Amniotic stem cell (primary cell): ENCODE measurements around the gene SIGMAR1.

Experiments used
- DNase-seq: peaks from one replicate; lab custom pipeline; 2025; lab: John Stamatoyannopoulos, UW

SIGMAR1 gene

DNA sequence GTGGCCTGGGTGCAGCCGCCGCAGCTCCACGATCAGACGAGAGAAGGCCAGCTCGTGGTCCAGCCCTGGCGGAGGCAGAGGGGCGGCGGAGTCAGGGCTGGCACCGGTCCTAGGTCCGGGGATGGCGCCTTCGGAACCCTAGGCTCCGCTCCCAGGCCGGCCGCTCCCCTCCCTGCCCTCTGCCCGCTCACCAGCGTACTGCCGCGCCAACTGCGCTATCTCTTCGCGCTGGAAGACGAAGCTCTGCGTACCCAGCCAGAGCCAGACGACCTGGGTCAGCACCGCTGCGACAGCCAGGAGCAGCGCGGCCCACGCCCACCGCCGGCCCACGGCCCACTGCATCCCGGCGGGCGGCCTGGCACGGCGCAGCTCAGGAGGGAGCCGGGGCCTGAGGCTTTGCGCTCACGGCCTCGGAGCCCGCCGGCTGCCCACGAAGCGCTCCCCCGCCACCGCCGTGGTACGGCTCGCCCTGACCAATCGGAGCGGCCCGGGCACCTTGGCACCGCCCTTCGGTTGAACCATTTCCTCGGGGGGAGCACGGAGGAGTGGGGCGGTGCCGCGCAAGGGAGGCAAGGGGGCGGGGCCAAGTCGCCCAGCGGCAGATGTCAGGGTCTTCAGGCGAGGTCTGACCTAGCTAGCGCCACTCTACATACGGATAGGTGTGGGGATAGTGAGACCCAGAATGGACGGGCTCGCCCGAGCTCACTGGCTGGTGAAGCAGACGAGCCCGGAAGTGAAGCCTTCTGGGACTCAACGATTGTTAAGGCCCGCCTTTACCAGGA lies at the start of gene SIGMAR1:
SIGMAR1 (minus strand) TSS at position 432 of the 782 bp plus-strand sequence; CDS start at position 342, 90 bp downstream.
- DNase-seq: peak; percentile 66

DNA sequence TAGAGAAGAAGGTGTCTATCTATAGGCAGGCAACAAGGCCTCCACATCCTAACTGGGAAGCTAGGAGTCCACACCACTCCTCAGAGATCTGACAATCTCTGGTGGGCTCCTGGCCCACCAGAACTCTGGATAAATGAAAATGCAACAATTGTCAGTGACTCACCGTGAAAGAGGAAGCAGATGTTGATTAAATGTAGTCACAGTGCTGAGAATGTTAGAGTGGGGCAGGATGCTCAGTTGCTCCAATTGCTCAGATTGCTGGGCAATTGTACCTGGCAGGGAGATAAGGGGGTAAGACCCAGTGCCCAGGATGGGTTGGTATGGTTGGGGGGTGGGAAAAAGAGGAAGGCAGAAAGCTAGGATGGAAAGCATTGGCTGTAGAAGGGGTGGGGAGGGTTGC lies 49.1 kb upstream of the SIGMAR1 start:
- DNase-seq: no peak

DNA sequence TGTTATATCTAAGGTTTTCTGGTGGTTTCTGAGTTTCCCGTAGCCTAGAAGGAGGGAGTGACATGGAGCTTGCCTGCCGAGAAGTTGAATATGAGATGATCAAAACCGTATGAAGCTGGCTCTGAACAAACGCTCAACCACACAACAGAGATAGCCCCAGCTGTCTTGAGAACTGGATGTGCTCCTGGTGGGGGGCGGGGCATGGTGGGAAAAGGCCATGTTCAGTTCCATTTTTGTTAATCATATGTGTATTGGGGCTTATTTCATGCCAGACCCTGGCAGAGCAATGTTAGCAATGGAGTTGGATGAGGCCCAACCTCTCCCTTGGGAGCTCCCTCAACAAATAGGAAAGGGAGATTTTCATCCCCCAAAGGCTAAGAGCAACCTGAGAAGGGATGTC lies 48.6 kb upstream of the SIGMAR1 start:
- DNase-seq: no peak

DNA sequence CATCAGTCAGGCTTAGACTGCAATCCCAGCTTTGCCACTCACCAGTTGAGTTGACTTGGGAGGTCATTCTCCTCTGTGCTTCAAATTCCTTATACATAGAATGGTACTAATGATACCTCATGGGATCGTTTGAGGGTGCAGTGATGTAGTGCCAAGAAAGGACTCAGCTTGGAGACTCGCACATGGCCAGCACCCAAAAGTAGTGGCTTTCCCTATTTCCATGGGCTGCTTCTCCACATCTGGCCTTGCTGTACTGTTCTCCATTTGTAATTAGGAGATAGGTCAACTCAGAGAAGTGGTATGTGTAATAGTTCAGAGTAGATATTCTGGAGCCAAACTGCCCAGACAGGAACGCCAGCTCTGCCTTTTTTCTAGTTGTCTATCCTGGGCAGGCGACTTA lies 48.0 kb upstream of the SIGMAR1 start:
- DNase-seq: no peak

DNA sequence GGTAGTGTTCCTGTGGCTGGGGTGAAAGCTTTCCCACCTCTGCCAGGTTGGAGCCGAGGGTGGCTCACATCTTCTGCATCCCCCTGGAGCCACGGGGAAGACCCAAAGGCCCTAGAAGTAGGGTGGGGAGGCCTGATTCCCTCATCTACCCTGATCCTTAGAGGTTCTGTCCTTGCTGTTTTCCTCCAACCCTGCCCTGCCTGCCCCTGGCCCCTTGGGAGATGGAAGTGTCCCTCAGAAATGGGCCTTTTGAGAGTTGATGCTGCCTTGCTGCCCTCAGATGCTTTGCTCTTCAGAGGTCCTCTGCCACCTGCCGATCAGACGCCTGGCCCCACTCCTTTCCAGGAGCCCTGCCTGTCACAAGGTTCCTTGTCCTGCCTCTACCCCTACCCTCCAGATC lies 47.2 kb upstream of the SIGMAR1 start:
- DNase-seq: no peak

DNA sequence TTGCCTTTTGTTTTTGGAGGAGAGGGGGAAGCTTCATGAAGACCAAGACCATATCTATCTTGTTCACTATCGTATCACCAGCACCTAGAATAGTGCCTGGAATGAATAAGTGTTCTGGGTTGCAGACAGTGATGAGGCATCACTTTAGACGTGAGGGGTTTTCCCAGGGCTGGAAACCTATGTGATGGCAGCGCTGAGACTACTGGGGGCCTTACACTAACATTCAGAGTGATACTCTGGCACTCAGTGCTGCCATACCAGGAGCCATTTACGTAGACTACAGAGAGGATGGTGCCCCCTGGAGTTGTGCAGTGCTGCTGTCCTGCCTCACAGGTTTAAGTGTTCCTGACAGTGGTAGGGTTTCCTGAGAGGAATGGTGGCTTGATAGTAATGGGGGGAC lies 46.6 kb upstream of the SIGMAR1 start:
- DNase-seq: no peak

DNA sequence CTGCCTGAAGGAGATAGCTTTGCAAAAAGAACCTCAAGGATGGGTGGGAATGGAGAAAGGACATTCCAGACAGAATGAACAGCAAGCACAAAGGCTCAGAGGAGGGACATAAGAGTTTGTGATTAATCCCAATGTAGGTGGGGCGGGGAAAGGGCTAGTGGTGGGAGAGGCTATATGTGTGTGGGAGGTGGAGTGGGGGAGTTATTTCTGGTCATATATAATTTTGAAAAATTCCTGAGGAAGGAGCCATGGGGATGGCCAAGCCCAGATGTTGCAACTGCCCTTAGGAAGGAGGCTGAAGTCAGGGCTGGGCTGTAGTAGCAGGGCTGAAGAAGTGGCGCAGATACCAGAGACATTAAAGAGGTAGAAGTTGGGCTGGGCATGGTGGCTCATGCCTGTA lies 38.3 kb upstream of the SIGMAR1 start:
- no peak for DNase-seq

DNA sequence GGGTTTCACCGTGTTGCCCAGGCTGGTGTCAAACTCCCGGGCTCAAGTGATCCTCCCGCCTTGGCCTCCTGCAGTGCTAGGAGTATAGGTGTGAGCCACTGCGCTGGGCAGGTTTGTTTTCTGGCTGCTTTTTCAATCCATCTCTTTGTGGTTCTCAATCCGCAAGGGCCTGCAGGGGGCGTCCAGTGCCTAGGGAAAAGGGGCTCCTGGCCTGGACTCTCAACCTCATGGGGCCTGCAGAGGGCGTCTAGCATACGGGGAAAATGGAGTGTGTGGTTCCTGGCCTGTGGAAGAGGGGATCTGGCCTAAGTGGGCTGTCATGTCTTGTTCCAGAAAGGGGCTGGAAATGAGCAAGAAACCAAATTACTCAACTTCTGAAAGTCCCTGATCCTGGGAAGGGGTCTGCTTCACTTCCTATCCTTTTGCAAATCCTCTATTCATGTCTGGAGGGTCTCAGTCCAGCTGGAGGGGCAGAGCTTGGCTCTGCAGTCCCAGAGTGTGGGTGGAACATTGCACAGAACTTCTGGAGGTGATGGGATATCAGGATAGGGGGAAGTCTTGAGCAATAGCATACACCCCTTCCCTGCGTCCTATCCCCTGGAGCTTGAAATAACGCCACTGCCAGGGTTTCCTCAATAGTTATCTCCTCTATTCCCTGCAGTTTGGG lies 37.6 kb upstream of the SIGMAR1 start:
- DNase-seq: peak; percentile 38

DNA sequence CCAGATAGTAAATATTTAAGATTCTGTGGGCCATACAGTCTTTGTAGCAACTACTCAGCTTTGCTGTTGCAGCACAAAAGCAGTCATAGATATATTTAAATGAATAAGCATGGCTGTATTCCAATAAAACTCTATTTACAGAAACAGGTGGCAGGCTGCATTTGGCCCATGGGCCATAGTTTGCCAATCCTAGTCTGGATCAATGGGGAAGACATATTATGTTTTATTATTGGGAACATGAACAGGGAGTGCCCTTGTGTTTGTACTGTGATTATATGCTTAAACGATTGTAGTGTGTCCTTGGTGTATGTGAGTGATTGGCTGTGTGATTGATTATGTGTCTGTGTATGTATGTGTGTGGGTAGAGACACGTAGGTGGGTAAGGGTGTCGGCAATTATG lies 36.9 kb upstream of the SIGMAR1 start:
- no peak for DNase-seq

DNA sequence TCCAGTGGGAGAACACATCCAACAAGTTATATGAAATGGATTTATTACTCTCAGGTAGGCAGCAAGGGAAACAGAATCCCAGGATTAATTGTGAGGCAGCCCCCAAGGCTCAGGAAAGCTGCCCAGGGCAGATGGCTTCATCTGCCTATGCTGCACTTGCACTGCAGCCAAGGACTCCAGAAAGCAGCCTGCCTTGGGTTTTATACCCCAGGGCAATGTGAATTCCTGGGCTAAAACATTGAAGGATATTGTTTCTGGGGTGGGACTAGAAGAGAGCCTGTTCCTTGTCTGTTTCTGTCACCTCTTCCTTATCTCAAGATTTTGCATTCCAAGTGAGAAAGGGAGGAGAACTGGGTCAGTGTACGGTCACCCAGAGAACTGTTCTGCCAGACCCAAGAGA lies 33.7 kb upstream of the SIGMAR1 start:
- DNase-seq: no peak

DNA sequence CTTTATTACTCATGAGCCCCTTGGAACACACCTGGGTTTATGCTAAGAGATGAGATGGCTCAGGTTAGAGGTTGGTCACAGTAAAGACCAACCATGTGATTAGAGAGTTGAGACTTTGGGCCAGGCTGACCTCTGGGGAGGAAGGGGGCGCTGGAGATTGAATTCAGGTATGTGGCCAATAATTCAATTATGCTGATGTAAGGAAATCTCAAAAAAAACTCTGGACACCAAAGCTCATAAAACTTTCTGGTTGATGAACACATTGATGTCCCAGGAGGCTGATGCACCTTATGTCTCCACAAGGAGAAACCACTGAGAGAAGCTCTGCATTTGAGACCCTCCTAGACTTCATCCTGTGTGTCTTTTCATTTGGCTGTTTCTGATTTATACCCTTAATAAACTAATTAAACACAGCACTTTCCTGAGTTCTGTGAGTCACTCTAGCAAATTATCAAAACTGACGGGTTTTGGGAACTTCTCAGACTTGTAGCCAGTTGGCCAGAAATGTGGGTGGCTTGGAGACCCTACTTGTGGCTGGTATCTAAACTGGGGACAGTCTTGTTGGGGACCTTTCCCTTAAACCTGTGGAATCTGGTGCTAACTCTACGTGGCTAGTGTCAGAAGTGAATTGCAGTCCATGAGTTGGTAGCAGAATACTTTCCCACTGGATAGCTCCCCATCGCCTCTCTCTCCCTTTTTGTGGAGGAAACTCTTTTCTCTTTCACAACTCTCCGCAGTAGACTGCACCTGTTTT lies 32.4 kb upstream of the SIGMAR1 start:
- DNase-seq: no peak

DNA sequence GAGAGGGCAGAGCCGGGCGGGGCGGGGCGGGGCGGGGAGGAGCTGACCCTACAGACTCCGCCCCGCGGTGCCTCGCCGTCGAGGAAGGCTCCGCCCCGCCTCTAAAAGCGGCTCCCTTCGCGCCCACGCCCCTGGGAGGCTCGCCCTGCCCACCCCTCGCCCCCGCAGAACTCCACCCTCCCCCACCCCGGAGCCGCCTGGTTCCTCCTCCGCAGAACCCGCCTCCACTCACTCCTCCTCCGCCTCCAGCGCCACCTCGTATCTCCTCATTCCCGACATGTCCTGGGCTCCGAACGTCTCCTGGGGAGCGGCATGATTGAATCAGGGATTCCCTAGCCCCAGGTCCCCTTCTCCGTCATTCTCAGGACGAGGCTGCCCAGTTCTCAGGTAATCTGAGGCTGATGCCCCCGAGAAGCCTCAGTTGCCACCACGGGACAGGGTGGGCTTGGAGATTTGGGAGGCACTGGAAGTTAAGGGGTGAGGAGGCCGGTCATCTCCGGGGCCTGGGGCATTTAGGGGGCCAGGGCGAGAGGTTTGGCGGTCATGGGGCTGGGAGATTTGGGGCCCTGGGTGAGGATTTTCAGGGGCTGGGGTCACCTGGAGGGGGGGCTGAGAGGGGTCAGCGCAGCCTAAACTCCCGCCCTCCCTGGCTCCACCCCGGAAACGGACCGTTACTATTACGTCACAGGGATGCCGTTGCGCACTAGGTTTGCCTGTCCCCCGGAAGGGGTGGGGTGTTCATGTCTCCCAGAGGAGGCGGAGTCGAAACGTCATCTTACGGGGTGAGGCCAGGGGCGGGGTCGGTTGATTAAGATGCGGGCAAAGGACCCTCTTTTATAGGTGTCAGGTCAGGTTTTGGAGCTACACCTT lies 28.0 kb upstream of the SIGMAR1 start:
- DNase-seq: peak; percentile 89

DNA sequence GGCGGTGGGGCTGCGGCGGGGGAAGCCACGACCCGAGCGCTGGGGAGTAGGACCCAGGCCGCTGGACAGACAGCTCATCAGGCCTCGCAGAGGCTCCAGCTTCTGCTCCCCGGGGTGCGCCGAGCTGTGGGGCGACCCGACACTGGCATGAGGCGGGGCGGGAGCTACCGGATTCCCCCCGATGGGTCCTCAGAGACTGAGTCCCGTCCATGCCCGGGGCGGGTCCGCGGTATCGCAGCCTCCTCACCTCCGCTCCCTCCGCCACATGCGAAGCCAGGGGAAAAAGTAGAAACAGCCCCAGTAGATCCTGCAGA lies 27.4 kb upstream of the SIGMAR1 start:
- no peak for DNase-seq

DNA sequence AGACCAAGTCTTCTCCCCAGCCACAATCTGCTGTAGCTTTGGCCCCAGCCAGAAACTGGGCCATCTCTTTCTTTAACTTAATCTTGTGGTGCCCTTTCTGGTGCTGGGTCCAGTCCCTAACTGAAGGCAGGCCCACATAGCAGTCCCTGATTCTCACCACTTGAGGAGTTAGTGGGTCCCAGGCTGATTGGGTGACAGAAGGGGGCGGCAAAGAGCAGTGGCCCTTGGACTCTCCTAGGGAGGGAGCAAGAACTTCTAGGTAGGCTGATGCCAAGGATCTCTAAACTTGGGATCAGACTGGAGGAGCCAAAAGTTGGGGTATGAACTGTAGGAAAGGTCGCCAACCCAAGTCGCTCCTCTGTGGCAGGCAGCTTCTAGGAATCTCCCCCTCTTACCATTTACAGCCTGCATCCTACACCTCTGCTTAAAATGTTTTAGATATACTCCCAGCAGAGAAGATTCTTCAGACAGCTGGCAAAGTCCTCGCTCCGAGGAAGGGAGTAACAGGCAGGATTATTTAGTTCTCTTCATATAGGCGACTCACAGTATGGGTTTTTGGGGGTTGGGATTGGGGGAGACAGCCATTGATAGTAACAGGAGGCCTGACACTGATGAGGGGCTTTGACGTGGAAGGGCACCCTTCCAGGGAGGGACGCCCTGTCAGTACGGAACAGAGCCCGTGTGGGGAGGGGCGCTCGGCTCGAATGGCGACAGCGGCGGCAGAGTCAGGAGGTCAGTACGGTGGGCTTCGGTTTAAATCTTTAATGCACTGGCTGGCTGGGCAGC lies 26.9 kb upstream of the SIGMAR1 start:
- peak; percentile 55 for DNase-seq

DNA sequence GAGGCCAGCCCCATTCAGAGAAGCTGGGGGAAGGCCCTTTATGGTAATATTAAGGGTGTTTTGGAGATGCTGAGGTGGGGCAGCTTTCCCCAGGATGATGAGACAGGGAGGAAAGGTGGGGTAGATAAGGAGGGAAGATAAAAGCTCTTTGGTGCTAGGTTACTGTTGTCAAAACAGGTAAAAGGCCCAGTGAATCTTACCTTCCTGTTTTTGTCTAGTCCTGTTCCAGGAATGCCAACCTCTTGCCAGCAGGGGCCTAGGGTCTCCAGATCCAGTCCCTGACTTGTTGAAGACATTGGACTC lies 25.7 kb upstream of the SIGMAR1 start:
- no peak for DNase-seq

DNA sequence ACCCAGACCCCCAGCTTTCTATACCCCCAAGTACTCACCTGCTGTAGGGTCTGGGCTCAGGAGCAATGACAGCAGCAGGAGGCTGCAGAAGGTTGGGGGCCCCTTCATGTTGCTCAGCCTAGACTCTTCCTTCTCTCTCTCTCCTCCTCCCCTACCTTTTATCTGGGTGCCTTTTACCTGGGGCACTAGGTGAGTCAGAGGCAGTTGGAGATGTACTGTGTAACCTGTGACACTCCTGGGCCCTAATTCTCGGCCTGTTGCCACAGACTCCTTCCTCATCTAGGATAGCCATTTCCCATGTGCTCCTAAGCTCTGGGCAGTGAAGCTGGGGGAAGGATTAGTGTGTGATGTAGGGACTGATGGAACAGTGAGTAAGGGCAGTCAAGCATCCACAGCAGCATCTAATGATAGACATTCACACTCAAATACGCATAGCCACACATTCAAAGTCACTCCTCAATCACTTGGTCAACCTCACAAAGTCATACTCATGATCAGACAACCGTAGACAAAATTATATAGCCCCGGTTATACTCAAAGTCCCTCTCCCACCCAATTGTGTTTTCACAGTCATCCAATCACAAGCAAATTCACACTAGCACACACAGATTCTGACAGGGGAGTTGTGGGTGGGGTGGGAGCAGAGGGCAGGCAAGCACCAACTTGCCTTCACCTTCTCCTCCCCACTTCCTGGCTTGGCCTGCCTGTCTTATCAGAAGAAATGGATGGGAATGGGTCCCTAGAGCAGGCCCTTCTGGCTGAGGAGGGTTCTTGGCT lies 25.1 kb upstream of the SIGMAR1 start, which contains the start of gene CCL27:
CCL27 (minus strand) TSS at position 132 of the 777 bp plus-strand sequence; CDS start at position 108, 24 bp downstream.
- DNase-seq: no peak

DNA sequence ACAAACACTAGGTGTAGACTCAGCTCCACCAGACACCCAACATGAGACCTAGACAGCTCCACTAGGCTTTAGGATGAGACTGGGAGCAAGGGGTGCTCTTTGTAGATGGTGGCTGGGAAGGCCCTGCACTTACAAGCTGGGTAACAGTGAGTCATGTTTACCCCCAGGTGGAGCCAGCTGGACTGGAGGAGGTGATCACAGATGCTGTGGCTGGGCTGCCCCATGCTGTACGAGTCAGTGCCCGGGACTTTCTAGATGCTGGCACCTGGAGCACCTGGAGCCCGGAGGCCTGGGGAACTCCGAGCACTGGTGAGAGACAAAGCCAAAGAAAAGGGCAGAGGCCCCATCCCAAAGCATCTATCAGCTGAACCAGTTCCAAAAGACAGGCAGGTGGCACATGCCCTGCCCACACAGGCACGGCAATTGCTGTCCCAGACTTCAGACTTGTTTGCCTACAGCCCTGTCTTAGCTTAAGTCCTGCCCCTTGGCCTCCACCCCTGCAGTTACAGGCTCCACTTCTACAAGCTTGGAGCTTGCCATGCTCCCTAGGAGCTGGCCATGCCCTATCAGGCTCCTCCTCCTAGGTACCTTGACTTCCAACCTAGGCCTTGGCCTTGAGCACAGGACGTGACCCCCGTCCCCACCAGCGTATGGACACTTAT lies 22.1 kb upstream of the SIGMAR1 start:
- no peak for DNase-seq

DNA sequence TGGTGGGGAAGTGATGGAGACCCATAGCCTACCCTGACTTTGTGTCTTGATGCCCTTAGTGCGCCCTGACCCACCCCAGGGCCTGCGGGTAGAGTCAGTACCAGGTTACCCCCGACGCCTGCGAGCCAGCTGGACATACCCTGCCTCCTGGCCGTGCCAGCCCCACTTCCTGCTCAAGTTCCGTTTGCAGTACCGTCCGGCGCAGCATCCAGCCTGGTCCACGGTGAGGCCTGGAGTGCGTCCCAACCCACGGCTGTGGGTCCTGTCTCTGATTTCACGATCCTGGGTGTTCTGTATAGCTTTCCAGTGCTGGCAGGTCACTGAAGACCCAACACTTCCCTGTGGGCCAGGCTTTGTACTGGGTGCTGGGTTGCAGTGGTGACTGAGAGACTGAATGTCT lies 20.9 kb upstream of the SIGMAR1 start:
- DNase-seq: no peak

DNA sequence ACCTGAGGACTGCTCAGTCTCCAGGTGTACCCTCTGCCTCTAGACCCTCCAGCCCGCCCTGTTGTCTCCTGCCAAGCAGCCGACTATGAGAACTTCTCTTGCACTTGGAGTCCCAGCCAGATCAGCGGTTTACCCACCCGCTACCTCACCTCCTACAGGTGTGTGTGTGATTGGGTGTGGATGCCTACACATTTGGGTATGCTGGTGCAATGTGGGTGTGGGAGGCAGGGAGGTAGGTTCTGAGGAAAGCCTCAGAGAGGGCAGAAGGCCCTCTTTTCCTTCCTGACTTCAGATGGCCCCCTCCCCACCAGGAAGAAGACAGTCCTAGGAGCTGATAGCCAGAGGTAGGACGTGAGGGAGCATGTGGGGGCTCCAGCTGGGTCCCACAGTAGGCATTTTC lies 19.4 kb upstream of the SIGMAR1 start:
- DNase-seq: no peak

DNA sequence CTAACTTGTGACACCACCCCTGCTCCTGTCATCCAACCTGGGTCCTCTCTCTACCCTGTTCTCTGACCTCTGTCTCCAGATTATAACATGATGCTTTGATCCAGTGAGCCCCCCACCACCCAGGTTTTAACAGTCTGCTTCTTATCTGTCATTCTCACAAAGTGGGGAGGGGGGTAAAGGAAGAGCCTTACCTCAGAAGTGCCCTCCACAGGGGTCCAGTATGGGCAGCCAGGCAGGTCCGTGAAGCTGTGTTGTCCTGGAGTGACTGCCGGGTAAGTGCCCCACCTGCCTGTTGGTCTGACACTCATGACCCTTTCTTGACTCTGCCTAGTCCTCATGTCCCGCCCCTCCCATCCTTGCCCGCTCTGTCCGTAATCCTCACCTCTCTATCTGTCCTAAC lies 17.8 kb upstream of the SIGMAR1 start:
- DNase-seq: no peak
